Measurements from ENCODE around the gene GYPE. TPM values are rescaled to one million over a fixed set of nuclear protein-coding genes. Genes with fewer than 3 reads are reported as not detected.
"Not testable (repeated sequence)": the region's sequence is repeated elsewhere in the genome, so short reads cannot be mapped to it uniquely, and the experiment has no call there.

The GYPE gene
- total RNA-seq, 3 donors from 2014 or later (not counting 1 experiment from before 2014, with no cell fraction given) = 0.31 to 1.3 (median 1.2) TPM

GRCh38 chr4:143883529-143883928, 21.8 kb downstream of the GYPE start:
- H3K4me3 Mint-ChIP-seq = no peak overlapping the region
- no peak for TF ChIP-seq CTCF (IDR thresholded peaks at IDR 0.05)
- no peaks in the 10 kb centered on the region for H3K9me3 ChIP-seq (ENCODE audit: control insufficient read depth, insufficient read depth, low read length)
- intact Hi-C loops (cut with micrococcal nuclease) = no loop called here
- no peaks in the 10 kb centered on the region for H3K36me3 Mint-ChIP-seq
- H3K27ac ChIP-seq (ENCODE audit: low read length) = no peak overlapping the region
- H3K4me1 Mint-ChIP-seq = no peaks in the 10 kb centered on the region
- ATAC-seq = no peak
- no peaks in the 10 kb centered on the region for H3K27me3 Mint-ChIP-seq (ENCODE audit: low read depth in 2 of 2)
- no peak overlapping the region for H3K4me3 ChIP-seq (ENCODE audit: low read length)
- H3K9me3 Mint-ChIP-seq = no peaks in the 10 kb centered on the region
- H3K36me3 ChIP-seq (ENCODE audit: control insufficient read depth, insufficient read depth, low read length) = no peaks in the 10 kb centered on the region
- no peaks in the 10 kb centered on the region for H3K4me1 ChIP-seq (ENCODE audit: control insufficient read depth, insufficient read depth, low read length)
- H3K27me3 ChIP-seq (ENCODE audit: control insufficient read depth, insufficient read depth, low read length) = no peaks in the 10 kb centered on the region
- no peak overlapping the region for H3K27ac Mint-ChIP-seq
- DNase-seq = no peak

- H3K4me1 ChIP-seq (ENCODE audit: control insufficient read depth, insufficient read depth, low read length) = no peaks in the 10 kb centered on the region
- no peaks in the 10 kb centered on the region for H3K36me3 ChIP-seq (ENCODE audit: control insufficient read depth, insufficient read depth, low read length)
- H3K27ac ChIP-seq (ENCODE audit: low read length) = no peak overlapping the region
- Mint-ChIP-seq H3K4me1 (no peaks in the 10 kb centered on the region), H3K27ac (no peak overlapping the region), H3K27me3 (ENCODE audit: low read depth in 2 of 2) (no peaks in the 10 kb centered on the region), H3K9me3 (no peaks in the 10 kb centered on the region), H3K4me3 (no peak overlapping the region), H3K36me3 (no peaks in the 10 kb centered on the region)
- DNase-seq (no peak), ATAC-seq (no peak)
- no peak overlapping the region for H3K4me3 ChIP-seq (ENCODE audit: low read length)
- 83% methylated on average over 3 of the region's 4 CpGs for WGBS (ENCODE audit: insufficient coverage)
- intact Hi-C loops (cut with micrococcal nuclease) = no loop called here
- no peaks in the 10 kb centered on the region for H3K27me3 ChIP-seq (ENCODE audit: control insufficient read depth, insufficient read depth, low read length)
- H3K9me3 ChIP-seq (ENCODE audit: control insufficient read depth, insufficient read depth, low read length) = no peaks in the 10 kb centered on the region
- TF ChIP-seq CTCF (IDR thresholded peaks at IDR 0.05) = no peak
Observed at GRCh38 chr4:143882892-143883291, 22.5 kb downstream of the GYPE start.

GRCh38 chr4:143879561-143879960, 25.8 kb downstream of the GYPE start:
- WGBS (ENCODE audit: insufficient coverage) = no CpG with 5 or more reads among the region's 2 CpGs
- not testable (repeated sequence) for H3K4me1 ChIP-seq (ENCODE audit: control insufficient read depth, insufficient read depth, low read length); H3K9me3 Mint-ChIP-seq; H3K4me3 Mint-ChIP-seq; H3K36me3 ChIP-seq (ENCODE audit: control insufficient read depth, insufficient read depth, low read length); H3K27ac Mint-ChIP-seq; H3K27ac ChIP-seq (ENCODE audit: low read length); H3K4me1 Mint-ChIP-seq; H3K9me3 ChIP-seq (ENCODE audit: control insufficient read depth, insufficient read depth, low read length); H3K27me3 Mint-ChIP-seq (ENCODE audit: low read depth in 2 of 2); H3K27me3 ChIP-seq (ENCODE audit: control insufficient read depth, insufficient read depth, low read length); ATAC-seq; H3K36me3 Mint-ChIP-seq; DNase-seq; H3K4me3 ChIP-seq (ENCODE audit: low read length)
- intact Hi-C loops (cut with micrococcal nuclease) = loop anchor here (5.0 kb wide), 1 partner anchor 128 kb away; no protein-coding TSS in a partner anchor

GRCh38 chr4:143875357-143875756, 30.0 kb downstream of the GYPE start:
- not testable (repeated sequence) for H3K27me3 ChIP-seq (ENCODE audit: control insufficient read depth, insufficient read depth, low read length); H3K27me3 Mint-ChIP-seq (ENCODE audit: low read depth in 2 of 2); H3K9me3 ChIP-seq (ENCODE audit: control insufficient read depth, insufficient read depth, low read length); H3K9me3 Mint-ChIP-seq; H3K4me3 Mint-ChIP-seq; DNase-seq; H3K27ac ChIP-seq (ENCODE audit: low read length); H3K27ac Mint-ChIP-seq; H3K36me3 Mint-ChIP-seq; H3K4me1 ChIP-seq (ENCODE audit: control insufficient read depth, insufficient read depth, low read length); ATAC-seq; H3K36me3 ChIP-seq (ENCODE audit: control insufficient read depth, insufficient read depth, low read length); H3K4me1 Mint-ChIP-seq; H3K4me3 ChIP-seq (ENCODE audit: low read length)
- 89% methylated on average over 2 of the region's 2 CpGs for WGBS (ENCODE audit: insufficient coverage)
- intact Hi-C loops (cut with micrococcal nuclease) = loop anchor here (5.0 kb wide), 1 partner anchor 132 kb away; no protein-coding TSS in a partner anchor

- H3K9me3 ChIP-seq (ENCODE audit: control insufficient read depth, insufficient read depth, low read length); ATAC-seq; H3K4me1 Mint-ChIP-seq; H3K27ac Mint-ChIP-seq; H3K4me3 ChIP-seq (ENCODE audit: low read length); H3K4me3 Mint-ChIP-seq; intact Hi-C loops (cut with micrococcal nuclease); H3K36me3 Mint-ChIP-seq; H3K27me3 ChIP-seq (ENCODE audit: control insufficient read depth, insufficient read depth, low read length); H3K4me1 ChIP-seq (ENCODE audit: control insufficient read depth, insufficient read depth, low read length); DNase-seq; H3K27ac ChIP-seq (ENCODE audit: low read length); H3K36me3 ChIP-seq (ENCODE audit: control insufficient read depth, insufficient read depth, low read length); H3K27me3 Mint-ChIP-seq (ENCODE audit: low read depth in 2 of 2); H3K9me3 Mint-ChIP-seq: not testable (repeated sequence)
- WGBS (ENCODE audit: insufficient coverage) = 13% methylated on average over 1 of the region's 3 CpGs
Observed at GRCh38 chr4:143870523-143871268, 34.7 kb downstream of the GYPE start.

- H3K27ac Mint-ChIP-seq; H3K4me1 Mint-ChIP-seq; H3K9me3 Mint-ChIP-seq; ATAC-seq; H3K9me3 ChIP-seq (ENCODE audit: control insufficient read depth, insufficient read depth, low read length); intact Hi-C loops (cut with micrococcal nuclease); H3K27me3 ChIP-seq (ENCODE audit: control insufficient read depth, insufficient read depth, low read length); H3K36me3 ChIP-seq (ENCODE audit: control insufficient read depth, insufficient read depth, low read length); H3K36me3 Mint-ChIP-seq; H3K27ac ChIP-seq (ENCODE audit: low read length); H3K4me3 ChIP-seq (ENCODE audit: low read length); DNase-seq; H3K4me3 Mint-ChIP-seq; H3K27me3 Mint-ChIP-seq (ENCODE audit: low read depth in 2 of 2); H3K4me1 ChIP-seq (ENCODE audit: control insufficient read depth, insufficient read depth, low read length): not testable (repeated sequence)
- no CpG with 5 or more reads among the region's 3 CpGs for WGBS (ENCODE audit: insufficient coverage)
Observed at GRCh38 chr4:143869925-143870324, 35.4 kb downstream of the GYPE start.

- ATAC-seq = not testable (repeated sequence)
Observed at GRCh38 chr4:143862716-143863115, 42.6 kb downstream of the GYPE start.

More at GRCh38 chr4:143862716-143863115, 42.6 kb downstream of the GYPE start:
- intact Hi-C loops (cut with micrococcal nuclease); H3K27ac ChIP-seq (ENCODE audit: low read length); H3K4me3 Mint-ChIP-seq; H3K27me3 Mint-ChIP-seq (ENCODE audit: low read depth in 2 of 2); H3K27me3 ChIP-seq (ENCODE audit: control insufficient read depth, insufficient read depth, low read length); H3K27ac Mint-ChIP-seq; H3K9me3 ChIP-seq (ENCODE audit: control insufficient read depth, insufficient read depth, low read length); H3K36me3 ChIP-seq (ENCODE audit: control insufficient read depth, insufficient read depth, low read length); H3K4me1 ChIP-seq (ENCODE audit: control insufficient read depth, insufficient read depth, low read length); H3K4me3 ChIP-seq (ENCODE audit: low read length); DNase-seq; H3K36me3 Mint-ChIP-seq; H3K9me3 Mint-ChIP-seq; H3K4me1 Mint-ChIP-seq: not testable (repeated sequence)
- WGBS (ENCODE audit: insufficient coverage) = 22% methylated on average over 1 of the region's 1 CpG

Measured in natural killer cell (primary cell).